ENCODE data around the gene TIAM1. TPM values are rescaled to one million over a fixed set of nuclear protein-coding genes. Genes with fewer than 3 reads are reported as not detected.

The TIAM1 gene
- total RNA-seq, 4 donors from 2014 or later, result 6.5 to 36.4 (median 13.0) TPM

DNA sequence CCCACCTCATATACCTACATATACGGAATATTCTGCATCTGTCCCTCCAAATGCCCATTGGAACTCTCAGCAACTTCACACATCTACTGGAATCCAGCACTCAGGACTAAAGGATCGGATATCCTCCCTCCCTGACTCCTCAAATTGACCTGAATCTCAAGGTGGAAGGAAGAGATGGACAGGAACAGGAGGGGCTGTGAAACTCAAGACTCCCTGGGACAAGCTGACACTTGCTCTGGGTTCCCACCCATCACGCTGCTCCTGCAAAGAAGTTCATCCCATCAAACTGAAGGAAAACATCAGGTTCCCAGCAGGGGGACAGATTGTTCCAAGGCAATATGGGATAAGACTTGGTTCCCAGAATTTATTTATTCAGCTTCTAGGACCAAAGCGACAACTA, 30.3 kb upstream of the TIAM1 start:
- DNase-seq (ENCODE audit: low spot score) (no peak), ATAC-seq (ENCODE audit: low FRiP score) (no peak)
- TF ChIP-seq, protein P1, sequence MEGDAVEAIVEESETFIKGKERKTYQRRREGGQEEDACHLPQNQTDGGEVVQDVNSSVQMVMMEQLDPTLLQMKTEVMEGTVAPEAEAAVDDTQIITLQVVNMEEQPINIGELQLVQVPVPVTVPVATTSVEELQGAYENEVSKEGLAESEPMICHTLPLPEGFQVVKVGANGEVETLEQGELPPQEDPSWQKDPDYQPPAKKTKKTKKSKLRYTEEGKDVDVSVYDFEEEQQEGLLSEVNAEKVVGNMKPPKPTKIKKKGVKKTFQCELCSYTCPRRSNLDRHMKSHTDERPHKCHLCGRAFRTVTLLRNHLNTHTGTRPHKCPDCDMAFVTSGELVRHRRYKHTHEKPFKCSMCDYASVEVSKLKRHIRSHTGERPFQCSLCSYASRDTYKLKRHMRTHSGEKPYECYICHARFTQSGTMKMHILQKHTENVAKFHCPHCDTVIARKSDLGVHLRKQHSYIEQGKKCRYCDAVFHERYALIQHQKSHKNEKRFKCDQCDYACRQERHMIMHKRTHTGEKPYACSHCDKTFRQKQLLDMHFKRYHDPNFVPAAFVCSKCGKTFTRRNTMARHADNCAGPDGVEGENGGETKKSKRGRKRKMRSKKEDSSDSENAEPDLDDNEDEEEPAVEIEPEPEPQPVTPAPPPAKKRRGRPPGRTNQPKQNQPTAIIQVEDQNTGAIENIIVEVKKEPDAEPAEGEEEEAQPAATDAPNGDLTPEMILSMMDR (IDR thresholded peaks at IDR 0.05), result no peak

DNA sequence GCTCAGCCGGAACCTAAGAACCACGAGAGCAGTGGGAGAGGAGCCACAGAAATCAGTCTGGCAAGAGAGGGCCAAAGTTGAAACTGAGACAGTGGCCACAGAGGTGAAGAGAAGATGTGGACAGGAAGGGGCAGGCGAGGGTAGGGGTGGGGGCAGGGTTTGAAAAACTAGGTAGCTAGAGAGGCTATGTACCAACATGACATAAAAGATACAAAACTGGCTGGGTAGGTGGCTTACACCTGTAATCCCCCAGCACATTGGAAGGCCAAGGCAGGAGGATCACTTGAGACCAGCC, 28.4 kb upstream of the TIAM1 start:
- DNase-seq (ENCODE audit: low spot score), result no peak
- ATAC-seq (ENCODE audit: low FRiP score), result no peak
- TF ChIP-seq, protein P1 (IDR thresholded peaks at IDR 0.05), result no peak

DNA sequence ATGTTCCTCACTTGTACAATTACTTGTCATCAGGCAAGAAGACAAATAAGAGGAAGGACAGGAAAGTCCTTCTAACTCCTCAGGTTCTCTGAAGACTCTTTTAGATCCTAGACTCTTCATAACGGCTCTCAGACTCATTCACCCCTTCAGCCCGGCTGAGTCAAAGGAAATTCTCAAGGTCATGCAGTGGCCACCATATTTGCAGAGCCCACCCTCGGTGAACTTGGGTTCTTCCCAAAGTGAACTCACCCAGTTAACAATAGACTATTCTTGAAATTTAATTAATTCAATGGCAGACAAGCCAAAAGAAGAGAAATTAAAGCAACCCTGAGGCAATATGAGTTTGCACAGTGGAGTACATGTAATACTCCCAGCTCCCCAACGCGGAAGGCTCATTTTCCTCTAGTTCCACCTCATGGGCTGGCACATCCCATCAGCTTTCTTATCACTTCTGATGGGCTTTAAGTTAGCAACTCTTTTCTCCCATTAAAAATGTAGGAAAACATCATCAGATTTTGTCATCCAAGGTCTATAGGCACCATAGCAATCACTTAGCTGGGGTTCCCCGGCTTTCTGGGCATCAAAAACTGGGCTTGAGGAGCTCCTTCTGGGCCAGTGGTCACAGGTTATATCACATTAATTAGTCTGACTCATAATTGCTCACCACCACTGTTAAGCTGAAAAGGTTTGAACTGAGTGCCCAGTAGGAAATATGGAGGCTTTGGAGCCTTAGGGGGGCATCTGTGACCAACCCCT, 27.8 kb upstream of the TIAM1 start:
- no peak for DNase-seq (ENCODE audit: low spot score)
- no peak for ATAC-seq (ENCODE audit: low FRiP score)
- TF ChIP-seq, protein P1 (IDR thresholded peaks at IDR 0.05), result no peak

DNA sequence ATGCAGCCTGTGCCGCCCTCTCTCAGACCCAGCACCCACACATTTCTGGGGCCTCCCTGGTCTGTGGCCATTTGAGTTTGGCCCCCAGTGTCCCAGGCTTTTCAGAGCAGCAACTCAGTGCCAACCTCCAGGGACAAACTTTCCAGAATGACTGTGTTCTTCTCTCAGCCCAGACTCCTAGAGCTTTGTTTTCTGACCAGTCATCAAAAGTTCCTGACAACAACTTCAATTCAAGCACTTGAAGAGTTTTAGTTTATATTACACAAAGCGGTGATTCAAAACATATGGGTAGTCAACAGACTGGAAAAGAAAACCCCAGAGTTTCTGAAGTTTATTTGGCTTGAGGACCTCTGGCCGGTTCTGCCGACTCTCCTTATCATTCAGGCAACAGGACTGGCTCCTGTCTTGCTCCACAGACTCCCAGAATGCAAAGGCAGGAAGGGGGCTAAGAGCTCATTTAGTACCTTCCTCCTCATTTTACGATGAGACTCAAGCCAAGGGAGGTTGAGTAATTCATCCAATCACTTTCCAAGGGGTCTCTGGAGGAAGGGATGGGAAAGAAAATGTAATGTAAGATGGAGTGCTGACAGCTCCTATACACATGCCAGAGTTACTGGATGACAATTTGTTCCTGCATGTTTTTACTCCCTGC, 27.0 kb upstream of the TIAM1 start:
- no peak for DNase-seq (ENCODE audit: low spot score)
- TF ChIP-seq, protein P1 (IDR thresholded peaks at IDR 0.05), result no peak
- peak; percentile 70 for ATAC-seq (ENCODE audit: low FRiP score)

- no peak for DNase-seq (ENCODE audit: low spot score)
- TF ChIP-seq, protein P1 (IDR thresholded peaks at IDR 0.05), result no peak
- no peak for ATAC-seq (ENCODE audit: low FRiP score)
These were observed 26.3 kb upstream of the TIAM1 start for GRCh38 chr21:31370281-31370892.

- no peak for DNase-seq (ENCODE audit: low spot score)
- ATAC-seq (ENCODE audit: low FRiP score), result no peak
- TF ChIP-seq, protein P1 (IDR thresholded peaks at IDR 0.05), result no peak
These were observed 24.3 kb upstream of the TIAM1 start for GRCh38 chr21:31368361-31368760.
